Right cardiac atrium (tissue), 5 donors: ENCODE data around the gene S100A13. TPM values are rescaled to one million over a fixed set of nuclear protein-coding genes. Genes with fewer than 3 reads are reported as not detected.

Experiments
- ATAC-seq, 2 donors: fragments of 200-7000 bp; cut with Tn5 transposase; one replicate each; pipeline versions ENCODE4 v1.8.0 to v1.9.1; 2020; ENCODE audit warnings: moderate library complexity in 2 of 2, mild to moderate bottlenecking in 1 of 2
- DNase-seq, 3 donors: peaks; one replicate each; pipeline ENCODE4 v3.0.0-alpha.2; 2020
- H3K27ac ChIP-seq: one replicate; pipeline ENCODE4 v1.5.1; 2013; ENCODE audit warnings: mild to moderate bottlenecking, low read length, control low read depth, moderate library complexity
- H3K27me3 ChIP-seq: one replicate; pipeline ENCODE4 v1.6.1; 2013; ENCODE audit not compliant: control insufficient read depth, insufficient read depth
- H3K4me1 ChIP-seq: one replicate; pipeline ENCODE4 v1.6.1; 2013; ENCODE audit warnings: low read length; ENCODE audit not compliant: control insufficient read depth, insufficient read depth
- H3K4me3 ChIP-seq: one replicate; pipeline ENCODE4 v1.5.1; 2013; ENCODE audit warnings: low read length, control low read depth
- H3K9me3 ChIP-seq: one replicate; pipeline ENCODE4 v1.6.1; 2013; ENCODE audit warnings: low read length; ENCODE audit not compliant: control insufficient read depth
- WGBS: extraction: QIAGEN DNeasy Blood & Tissue Kit; methylation state at CpG from one replicate; pipeline ENCODE4 v1.1.7; 2013; 5-methylcytosine and 5-hydroxymethylcytosine counted together
- intact Hi-C, 4 donors: fragments of 100-400 bp; cut with DNase I; formaldehyde crosslinking; loops; one replicate each; pipeline versions ENCODE4 v1.11.0 to v1.14.0; 2022 to 2023
- polyA plus RNA-seq: library from polyadenylated mRNA; stranded (reverse); fragments of 200-250 nt; gene quantifications from one replicate; pipeline ENCODE4 v1.2.3, GENCODE V29; 2013
- total RNA-seq, 4 donors: library from RNA; stranded (reverse); fragmentation: NEBNext Ultra II Directional; extraction: Animal tissue kit (Norgen Biotek cat#: 25700); gene quantifications; one replicate each; pipeline ENCODE4 v1.2.1, GENCODE V29; 2021
- donor health status: healthy with polysubstance abuse.
- donor health status: DM: no; HTN: yes; CAD: no.
- donor health status: DM: no; HTN: no; CAD: no.
- donor health status: DM: no; HTN: yes; CAD: no; lungs with severe emphysema.
- donor health status: DM: yes; HTN: yes; CAD: no.

Gene S100A13
- total and polyA plus RNA-seq, 5 donors: 183 to 295 (median 226) TPM

- ATAC-seq: no peak
- Histone ChIP-seq H3K27ac (no peak overlapping the region), H3K9me3 (no peaks in the 10 kb centered on the region), H3K4me3 (no peak overlapping the region), H3K27me3 (no peaks in the 10 kb centered on the region), H3K4me1 (peaks cover 23% of the 10 kb centered on the region)
- WGBS: 76% methylated on average over 5 of the region's 5 CpGs
- intact Hi-C loops: loop anchor here in 1 of 4 donors (5.0 kb wide), 1 partner anchor 41 kb away; no protein-coding TSS in a partner anchor
- DNase-seq: no peak
Measured at GRCh38 chr1:153613406-153613805, 13.9 kb downstream of the S100A13 start.

GRCh38 chr1:153612755-153613331 is 14.5 kb downstream of the S100A13 start, which contains the start of gene S100A16:
S100A16 (minus strand) TSS chr1:153613137; CDS start chr1:153608151, 4,986 bp downstream.
- DNase-seq: peak; percentile 87 to 93 (median 92)
- H3K27me3 ChIP-seq: no peaks in the 10 kb centered on the region
- peaks cover 23% of the 10 kb centered on the region for H3K4me1 ChIP-seq
- H3K27ac ChIP-seq: peak within 1 kb of the TSS; percentile 78
- intact Hi-C loops: loop anchor here in 1 of 4 donors (5.0 kb wide), 1 partner anchor 41 kb away; no protein-coding TSS in a partner anchor
- peak; percentile 71 to 85 for ATAC-seq
- H3K9me3 ChIP-seq: no peaks in the 10 kb centered on the region
- H3K4me3 ChIP-seq: peak within 1 kb of the TSS; percentile 70
- 37% methylated on average over 9 of the region's 9 CpGs for WGBS

- H3K4me3 ChIP-seq: peak overlapping the region; percentile 70
- ATAC-seq: peak in 1 of 2 donors; percentile 18
- peak in 1 of 3 donors; percentile 67 for DNase-seq
- no peaks in the 10 kb centered on the region for H3K27me3 ChIP-seq
- peak overlapping the region; percentile 78 for H3K27ac ChIP-seq
- intact Hi-C loops: loop anchor here in 1 of 4 donors (5.0 kb wide), 1 partner anchor 40 kb away; no protein-coding TSS in a partner anchor
- H3K9me3 ChIP-seq: no peaks in the 10 kb centered on the region
- WGBS: 39% methylated on average over 11 of the region's 11 CpGs
- peaks cover 23% of the 10 kb centered on the region for H3K4me1 ChIP-seq
Measured at GRCh38 chr1:153612111-153612754, 15.1 kb downstream of the S100A13 start.

- Histone ChIP-seq H3K9me3 (no peaks in the 10 kb centered on the region), H3K27me3 (no peaks in the 10 kb centered on the region), H3K4me3 (peak overlapping the region; percentile 70), H3K4me1 (peaks cover 15% of the 10 kb centered on the region), H3K27ac (peak overlapping the region; percentile 78)
- WGBS: 64% methylated on average over 1 of the region's 1 CpG
- ATAC-seq (no peak), DNase-seq (no peak)
- intact Hi-C loops: loop anchor here in 1 of 4 donors (5.0 kb wide), 1 partner anchor 39 kb away; no protein-coding TSS in a partner anchor
Measured at GRCh38 chr1:153611356-153611755, 15.9 kb downstream of the S100A13 start.

GRCh38 chr1:153610811-153611301 is 16.4 kb downstream of the S100A13 start:
- Histone ChIP-seq H3K9me3 (no peaks in the 10 kb centered on the region), H3K4me1 (peaks cover 12% of the 10 kb centered on the region), H3K27ac (peak overlapping the region; percentile 13), H3K27me3 (no peaks in the 10 kb centered on the region), H3K4me3 (no peak overlapping the region)
- intact Hi-C loops: loop anchor here in 1 of 4 donors (5.0 kb wide), 1 partner anchor 39 kb away; no protein-coding TSS in a partner anchor
- WGBS: 86% methylated on average over 7 of the region's 7 CpGs
- ATAC-seq (no peak), DNase-seq (no peak)

- ATAC-seq: no peak
- no peaks in the 10 kb centered on the region for H3K9me3 ChIP-seq
- peak overlapping the region; percentile 83 for H3K27ac ChIP-seq
- DNase-seq: no peak
- intact Hi-C loops: loop anchor here in 1 of 4 donors (5.0 kb wide), 1 partner anchor 38 kb away; no protein-coding TSS in a partner anchor
- no peaks in the 10 kb centered on the region for H3K27me3 ChIP-seq
- WGBS: 60% methylated on average over 4 of the region's 4 CpGs
- H3K4me1 ChIP-seq: peaks cover 12% of the 10 kb centered on the region
- no peak overlapping the region for H3K4me3 ChIP-seq
Measured at GRCh38 chr1:153610334-153610733, 17.0 kb downstream of the S100A13 start.

- ATAC-seq: no peak
- intact Hi-C loops: no loop called here
- Histone ChIP-seq H3K4me1 (peaks cover 12% of the 10 kb centered on the region), H3K9me3 (no peaks in the 10 kb centered on the region), H3K4me3 (no peak overlapping the region), H3K27me3 (no peaks in the 10 kb centered on the region), H3K27ac (peak overlapping the region; percentile 83)
- no peak for DNase-seq
- WGBS: 45% methylated on average over 6 of the region's 6 CpGs
Measured at GRCh38 chr1:153609585-153609907, 17.8 kb downstream of the S100A13 start.

- WGBS: 39% methylated on average over 19 of the region's 19 CpGs
- Histone ChIP-seq H3K27me3 (no peaks in the 10 kb centered on the region), H3K27ac (peak overlapping the region; percentile 83), H3K4me3 (peak overlapping the region; percentile 30), H3K9me3 (no peaks in the 10 kb centered on the region), H3K4me1 (peaks cover 12% of the 10 kb centered on the region)
- peak; percentile 75 to 90 for ATAC-seq
- DNase-seq: peak; percentile 85 to 90 (median 89)
- intact Hi-C loops: no loop called here
Measured at GRCh38 chr1:153608742-153609584, 18.3 kb downstream of the S100A13 start.

GRCh38 chr1:153608089-153608682 is 19.1 kb downstream of the S100A13 start:
- Histone ChIP-seq H3K27ac (peak overlapping the region; percentile 77), H3K27me3 (no peaks in the 10 kb centered on the region), H3K4me3 (peak overlapping the region; percentile 30), H3K9me3 (no peaks in the 10 kb centered on the region), H3K4me1 (peaks cover 12% of the 10 kb centered on the region)
- intact Hi-C loops: no loop called here
- DNase-seq: no peak
- WGBS: 70% methylated on average over 7 of the region's 7 CpGs
- peak in 1 of 2 donors; percentile 5 for ATAC-seq

- H3K4me1 ChIP-seq: peaks cover 12% of the 10 kb centered on the region
- no peaks in the 10 kb centered on the region for H3K9me3 ChIP-seq
- H3K27ac ChIP-seq: peak overlapping the region; percentile 77
- no peaks in the 10 kb centered on the region for H3K27me3 ChIP-seq
- ATAC-seq (no peak), DNase-seq (no peak)
- WGBS: 83% methylated on average over 8 of the region's 8 CpGs
- intact Hi-C loops: no loop called here
- no peak overlapping the region for H3K4me3 ChIP-seq
Measured at GRCh38 chr1:153607381-153607780, 19.9 kb downstream of the S100A13 start.
